Measurements from ENCODE around the gene KLHL8. TPM values are rescaled to one million over a fixed set of nuclear protein-coding genes. Genes with fewer than 3 reads are reported as not detected.

The KLHL8 gene
- total RNA-seq, 1 experiment from 2014 or later: 24.2 TPM

DNA sequence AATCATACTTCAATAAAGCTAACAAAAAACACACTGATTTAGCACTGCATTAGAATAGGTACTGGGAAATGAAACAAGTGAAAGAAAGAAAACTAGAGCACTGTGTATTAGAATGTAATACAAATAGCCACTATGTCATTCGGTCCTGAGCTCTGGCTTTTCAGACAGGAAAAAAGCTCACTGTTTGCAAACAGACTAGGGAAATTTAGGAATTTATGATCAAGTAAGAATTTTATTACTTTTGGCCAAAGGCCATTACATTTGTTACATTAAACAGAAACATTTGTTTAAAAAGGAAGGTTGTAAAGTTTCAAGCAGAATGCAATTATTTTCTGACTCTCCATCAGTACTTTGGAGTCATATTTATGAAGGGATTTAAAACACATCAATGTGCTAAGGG is 68.7 kb downstream of the KLHL8 start:
- TF ChIP-seq TCF7L2 (IDR thresholded peaks at IDR 0.05; ENCODE audit: borderline replicate concordance, extremely low read depth, insufficient read depth, insufficient read length): no peak
- no peak for TF ChIP-seq ZNF274 (IDR thresholded peaks at IDR 0.05; ENCODE audit: low read depth, low read length)
- TF ChIP-seq, protein P1, sequence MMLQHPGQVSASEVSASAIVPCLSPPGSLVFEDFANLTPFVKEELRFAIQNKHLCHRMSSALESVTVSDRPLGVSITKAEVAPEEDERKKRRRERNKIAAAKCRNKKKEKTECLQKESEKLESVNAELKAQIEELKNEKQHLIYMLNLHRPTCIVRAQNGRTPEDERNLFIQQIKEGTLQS (IDR thresholded peaks at IDR 0.05): no peak
- TF ChIP-seq RAD21 (IDR thresholded peaks at IDR 0.05; ENCODE audit: low read depth): no peak
- no peak for TF ChIP-seq CEBPB (IDR thresholded peaks at IDR 0.05; ENCODE audit: low read depth)
- TF ChIP-seq EZH2phosphoT487 (IDR thresholded peaks at IDR 0.05; ENCODE audit: borderline replicate concordance): no peak
- no peak for TF ChIP-seq EZH2 (IDR thresholded peaks at IDR 0.05)
- TF ChIP-seq POLR2AphosphoS5 (IDR thresholded peaks at IDR 0.05; ENCODE audit: low read depth, low read length): no peak
- TF ChIP-seq EGR1 (IDR thresholded peaks at IDR 0.05; ENCODE audit: low read depth): no peak
- no peak for TF ChIP-seq ZFX (IDR thresholded peaks at IDR 0.05)
- TF ChIP-seq, protein P2, sequence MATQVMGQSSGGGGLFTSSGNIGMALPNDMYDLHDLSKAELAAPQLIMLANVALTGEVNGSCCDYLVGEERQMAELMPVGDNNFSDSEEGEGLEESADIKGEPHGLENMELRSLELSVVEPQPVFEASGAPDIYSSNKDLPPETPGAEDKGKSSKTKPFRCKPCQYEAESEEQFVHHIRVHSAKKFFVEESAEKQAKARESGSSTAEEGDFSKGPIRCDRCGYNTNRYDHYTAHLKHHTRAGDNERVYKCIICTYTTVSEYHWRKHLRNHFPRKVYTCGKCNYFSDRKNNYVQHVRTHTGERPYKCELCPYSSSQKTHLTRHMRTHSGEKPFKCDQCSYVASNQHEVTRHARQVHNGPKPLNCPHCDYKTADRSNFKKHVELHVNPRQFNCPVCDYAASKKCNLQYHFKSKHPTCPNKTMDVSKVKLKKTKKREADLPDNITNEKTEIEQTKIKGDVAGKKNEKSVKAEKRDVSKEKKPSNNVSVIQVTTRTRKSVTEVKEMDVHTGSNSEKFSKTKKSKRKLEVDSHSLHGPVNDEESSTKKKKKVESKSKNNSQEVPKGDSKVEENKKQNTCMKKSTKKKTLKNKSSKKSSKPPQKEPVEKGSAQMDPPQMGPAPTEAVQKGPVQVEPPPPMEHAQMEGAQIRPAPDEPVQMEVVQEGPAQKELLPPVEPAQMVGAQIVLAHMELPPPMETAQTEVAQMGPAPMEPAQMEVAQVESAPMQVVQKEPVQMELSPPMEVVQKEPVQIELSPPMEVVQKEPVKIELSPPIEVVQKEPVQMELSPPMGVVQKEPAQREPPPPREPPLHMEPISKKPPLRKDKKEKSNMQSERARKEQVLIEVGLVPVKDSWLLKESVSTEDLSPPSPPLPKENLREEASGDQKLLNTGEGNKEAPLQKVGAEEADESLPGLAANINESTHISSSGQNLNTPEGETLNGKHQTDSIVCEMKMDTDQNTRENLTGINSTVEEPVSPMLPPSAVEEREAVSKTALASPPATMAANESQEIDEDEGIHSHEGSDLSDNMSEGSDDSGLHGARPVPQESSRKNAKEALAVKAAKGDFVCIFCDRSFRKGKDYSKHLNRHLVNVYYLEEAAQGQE (IDR thresholded peaks at IDR 0.05; ENCODE audit: low read depth): no peak
- TF ChIP-seq, protein P3, sequence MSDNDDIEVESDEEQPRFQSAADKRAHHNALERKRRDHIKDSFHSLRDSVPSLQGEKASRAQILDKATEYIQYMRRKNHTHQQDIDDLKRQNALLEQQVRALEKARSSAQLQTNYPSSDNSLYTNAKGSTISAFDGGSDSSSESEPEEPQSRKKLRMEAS (IDR thresholded peaks at IDR 0.05): no peak
- TF ChIP-seq YY1 (IDR thresholded peaks at IDR 0.05; ENCODE audit: extremely low read depth, insufficient replicate concordance, low read depth, low read length): no peak
- TF ChIP-seq SP1 (IDR thresholded peaks at IDR 0.05; ENCODE audit: low read depth): no peak
- TF ChIP-seq ELF1 (IDR thresholded peaks at IDR 0.05; ENCODE audit: borderline replicate concordance, low read depth): no peak
- TF ChIP-seq JUND (IDR thresholded peaks at IDR 0.05): no peak
- intact Hi-C loops (cut with micrococcal nuclease): loop anchor here (5.0 kb wide), 1 partner anchor 316 kb away; no protein-coding TSS in a partner anchor

More for the DNA sequence above, 68.7 kb downstream of the KLHL8 start:
- DNase-seq (ENCODE audit: low read depth, low spot score) (no peak), ATAC-seq (no peak)
- ChIA-PET CTCF (interaction anchor here (1.4 to 5.1 kb wide), 5 partner anchors 11 to 697 kb away, joined by 4 to 31 read pairs (median 6); partner anchors contain the start of gene KLHL8), RAD21 (ENCODE audit: low non-redundant PET in 1 of 2, low total read pairs in 2 of 2, uncharacterized antibody in 2 of 2, unreplicated experiment in 2 of 2) (interaction anchor here in 1 of 2 experiments (1.5 kb wide), 1 partner anchor 69 kb away, joined by 3 read pairs; no protein-coding TSS in a partner anchor), POLR2A (no interaction called here)
- Histone ChIP-seq H4K20me1 (ENCODE audit: insufficient read depth) (no peaks in the 10 kb centered on the region), H3K27ac (ENCODE audit: low read depth, low read length) (no peak overlapping the region), H3K4me2 (ENCODE audit: low read length) (no peak overlapping the region), H3K9me3 (ENCODE audit: control insufficient read depth in 1 of 2, insufficient read depth in 1 of 2, low read depth in 1 of 2, low read length in 2 of 2) (no peaks in the 10 kb centered on the region), H2AFZ (ENCODE audit: low read depth, low read length, poor library complexity, severe bottlenecking) (no peak overlapping the region), H3K9ac (ENCODE audit: low read length) (no peak overlapping the region), H3K27me3 (ENCODE audit: insufficient read depth, low read length) (no peaks in the 10 kb centered on the region), H3K36me3 (ENCODE audit: control insufficient read depth in 1 of 2, insufficient read depth in 2 of 2, low read length in 2 of 2) (no peaks in the 10 kb centered on the region), H3K4me3 (replicated peaks in 1 of 2; ENCODE audit: low read depth in 1 of 2, low read length in 2 of 2) (no peak overlapping the region), H3K79me2 (ENCODE audit: insufficient read depth, low read length) (no peaks in the 10 kb centered on the region), H3K4me1 (ENCODE audit: control insufficient read depth in 1 of 2, insufficient read depth in 2 of 2, low read length in 2 of 2) (no peaks in the 10 kb centered on the region), H3K9me2 (ENCODE audit: insufficient read depth) (no peaks in the 10 kb centered on the region)
- no TSS peak for BruUV-seq (replicated peaks)

All from HCT116 (cell line).